ENCODE measurements around the gene RPS6KB1. TPM values are rescaled to one million over a fixed set of nuclear protein-coding genes. Genes with fewer than 3 reads are reported as not detected.

Gene RPS6KB1
- total and polyA plus RNA-seq, 9 of the 15 experiments (the other 6 are each of a cell fraction or from before 2014, with no cell fraction given) = 8.8 to 60.7 (median 35.1) TPM

GRCh38 chr17:59844884-59845594 lies 47.9 kb upstream of the RPS6KB1 start (continued):
- TF ChIP-seq CUX1 (CRISPR knock-in tag; IDR thresholded peaks at IDR 0.05) = no peak
- TF ChIP-seq CEBPG (CRISPR knock-in tag; IDR thresholded peaks at IDR 0.05) = no peak
- TF ChIP-seq CEBPG (tag; conservative IDR thresholded peaks at IDR 0.05 in 1 of 2, IDR thresholded peaks at IDR 0.05 in 1 of 2) = 0 out of 4 replicates have a peak, but pooled peaks of 1 of the 2 experiments have one; percentile 18
- TF ChIP-seq ZHX1 (conservative IDR thresholded peaks at IDR 0.05; ENCODE audit: low read length) = no peak
- TF ChIP-seq ZKSCAN8 (CRISPR knock-in tag; IDR thresholded peaks at IDR 0.05) = no peak
- no peak for TF ChIP-seq RUNX1 (IDR thresholded peaks at IDR 0.05; ENCODE audit: low read depth)
- peak in 1 of 2 experiments; percentile 9; a peak in 1 of 4 replicates for TF ChIP-seq NONO (IDR thresholded peaks at IDR 0.05; ENCODE audit: low read depth in 2 of 2, low read length in 1 of 2)
- TF ChIP-seq IRF9 (tag; IDR thresholded peaks at IDR 0.05) = no peak
- TF ChIP-seq TRIM28 (IDR thresholded peaks at IDR 0.05) = no peak
- 0 out of 4 replicates have a peak, but pooled peaks of 1 of the 2 experiments have one; percentile 25 for TF ChIP-seq ZNF639 (CRISPR knock-in tag; conservative IDR thresholded peaks at IDR 0.05 in 1 of 2, IDR thresholded peaks at IDR 0.05 in 1 of 2)
- TF ChIP-seq POLR2AphosphoS2 (IDR thresholded peaks at IDR 0.05; ENCODE audit: low read length) = peak; percentile 85; the same call in 1 of the 2 replicates
